ENCODE data around the gene NOTCH4. TPM values are rescaled to one million over a fixed set of nuclear protein-coding genes. Genes with fewer than 3 reads are reported as not detected.

Gene NOTCH4
- total RNA-seq, 1 experiment from 2014 or later = 5.7 TPM

DNA sequence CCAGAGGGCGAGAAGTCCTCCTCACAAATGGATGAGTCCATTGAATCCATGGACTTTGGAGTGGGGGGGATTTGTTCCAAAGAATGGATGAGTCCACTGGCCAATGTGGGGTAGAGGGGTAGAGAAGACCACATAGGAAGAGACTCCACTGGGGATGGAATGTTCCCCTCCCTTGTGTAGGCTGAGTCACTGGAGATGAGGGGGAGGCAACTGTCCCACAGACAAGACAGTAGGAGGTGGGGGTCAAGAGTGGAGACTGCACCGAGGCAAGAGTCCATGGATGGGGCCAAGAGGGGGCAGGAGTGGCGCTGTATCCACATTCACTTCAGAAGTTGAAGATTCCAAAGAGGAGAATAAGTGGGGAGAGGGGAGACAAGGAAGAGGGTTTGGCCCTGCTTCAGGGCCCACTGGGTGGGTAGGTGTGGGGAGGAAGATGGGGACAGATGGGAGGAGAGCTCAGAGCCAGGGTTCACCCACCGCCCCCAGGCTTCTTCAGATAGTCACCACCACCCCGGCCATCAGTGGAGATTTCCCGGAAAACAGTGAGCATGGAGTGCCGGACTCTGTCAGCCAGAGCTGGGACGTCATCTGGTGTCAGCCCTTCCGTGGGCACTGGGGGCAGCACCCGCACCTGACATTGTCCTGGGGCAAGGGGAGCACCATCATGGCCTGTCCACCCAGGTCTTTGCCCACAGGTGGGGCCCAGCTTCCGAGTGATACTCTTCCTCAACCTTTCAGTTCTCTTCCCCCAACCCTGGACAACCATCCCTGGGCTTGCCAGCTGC, 54.9 kb downstream of the NOTCH4 start:
- BruUV-seq (replicated peaks) = no TSS peak
- intact Hi-C loops (cut with micrococcal nuclease; ENCODE audit: unreplicated experiment) = no loop called here
- H3K27me3 Mint-ChIP-seq (ENCODE audit: unreplicated experiment) = no peaks in the 10 kb centered on the region
- CTCF ChIA-PET = no interaction called here
- no peaks in the 10 kb centered on the region for H3K9me3 Mint-ChIP-seq (ENCODE audit: low read depth, unreplicated experiment)
- H3K27ac Mint-ChIP-seq (ENCODE audit: unreplicated experiment) = no peak overlapping the region
- DNase-seq = no peak
- TF ChIP-seq, protein P1, sequence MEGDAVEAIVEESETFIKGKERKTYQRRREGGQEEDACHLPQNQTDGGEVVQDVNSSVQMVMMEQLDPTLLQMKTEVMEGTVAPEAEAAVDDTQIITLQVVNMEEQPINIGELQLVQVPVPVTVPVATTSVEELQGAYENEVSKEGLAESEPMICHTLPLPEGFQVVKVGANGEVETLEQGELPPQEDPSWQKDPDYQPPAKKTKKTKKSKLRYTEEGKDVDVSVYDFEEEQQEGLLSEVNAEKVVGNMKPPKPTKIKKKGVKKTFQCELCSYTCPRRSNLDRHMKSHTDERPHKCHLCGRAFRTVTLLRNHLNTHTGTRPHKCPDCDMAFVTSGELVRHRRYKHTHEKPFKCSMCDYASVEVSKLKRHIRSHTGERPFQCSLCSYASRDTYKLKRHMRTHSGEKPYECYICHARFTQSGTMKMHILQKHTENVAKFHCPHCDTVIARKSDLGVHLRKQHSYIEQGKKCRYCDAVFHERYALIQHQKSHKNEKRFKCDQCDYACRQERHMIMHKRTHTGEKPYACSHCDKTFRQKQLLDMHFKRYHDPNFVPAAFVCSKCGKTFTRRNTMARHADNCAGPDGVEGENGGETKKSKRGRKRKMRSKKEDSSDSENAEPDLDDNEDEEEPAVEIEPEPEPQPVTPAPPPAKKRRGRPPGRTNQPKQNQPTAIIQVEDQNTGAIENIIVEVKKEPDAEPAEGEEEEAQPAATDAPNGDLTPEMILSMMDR (IDR thresholded peaks at IDR 0.05; ENCODE audit: unreplicated experiment) = peak; percentile 28
- no peak overlapping the region for H3K4me3 Mint-ChIP-seq (ENCODE audit: low read depth, unreplicated experiment)
- H3K4me1 Mint-ChIP-seq (ENCODE audit: low read depth, unreplicated experiment) = peaks cover 16% of the 10 kb centered on the region
- peaks cover 43% of the 10 kb centered on the region for H3K36me3 Mint-ChIP-seq (ENCODE audit: insufficient read depth, unreplicated experiment)

DNA sequence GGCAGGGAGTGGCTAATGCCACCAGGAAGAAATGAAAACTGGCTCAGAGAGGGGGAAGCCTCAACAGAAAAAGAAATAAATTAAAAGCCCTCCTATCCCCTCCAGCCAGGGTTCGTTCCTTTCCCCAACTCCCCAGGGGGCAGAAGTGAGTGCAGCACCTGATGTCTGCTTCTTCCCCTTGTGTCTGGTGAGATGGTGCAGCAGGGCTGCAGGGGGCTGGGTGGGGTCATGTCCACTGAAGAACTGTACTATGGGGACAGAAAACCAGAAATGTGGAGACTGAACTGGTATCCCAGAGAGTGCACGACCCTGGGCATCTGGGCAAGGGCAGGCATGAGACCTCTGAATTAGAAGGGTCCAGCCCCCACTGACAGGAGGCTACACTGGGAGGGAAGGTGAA, 55.5 kb downstream of the NOTCH4 start:
- no peak overlapping the region for H3K27ac Mint-ChIP-seq (ENCODE audit: unreplicated experiment)
- DNase-seq = no peak
- TF ChIP-seq, protein P1 (IDR thresholded peaks at IDR 0.05; ENCODE audit: unreplicated experiment) = no peak
- H3K4me3 Mint-ChIP-seq (ENCODE audit: low read depth, unreplicated experiment) = no peak overlapping the region
- peaks cover 9% of the 10 kb centered on the region for H3K4me1 Mint-ChIP-seq (ENCODE audit: low read depth, unreplicated experiment)
- H3K9me3 Mint-ChIP-seq (ENCODE audit: low read depth, unreplicated experiment) = no peaks in the 10 kb centered on the region
- no peaks in the 10 kb centered on the region for H3K27me3 Mint-ChIP-seq (ENCODE audit: unreplicated experiment)
- TSS peak; percentile 63 for BruUV-seq (replicated peaks)
- CTCF ChIA-PET = no interaction called here
- H3K36me3 Mint-ChIP-seq (ENCODE audit: insufficient read depth, unreplicated experiment) = peaks cover 40% of the 10 kb centered on the region
- intact Hi-C loops (cut with micrococcal nuclease; ENCODE audit: unreplicated experiment) = no loop called here

GRCh38 chr6:32167761-32168262, 56.1 kb downstream of the NOTCH4 start:
- H3K27ac Mint-ChIP-seq (ENCODE audit: unreplicated experiment) = no peak overlapping the region
- no peaks in the 10 kb centered on the region for H3K27me3 Mint-ChIP-seq (ENCODE audit: unreplicated experiment)
- DNase-seq = no peak
- no peaks in the 10 kb centered on the region for H3K9me3 Mint-ChIP-seq (ENCODE audit: low read depth, unreplicated experiment)
- intact Hi-C loops (cut with micrococcal nuclease; ENCODE audit: unreplicated experiment) = no loop called here
- H3K4me3 Mint-ChIP-seq (ENCODE audit: low read depth, unreplicated experiment) = no peak overlapping the region
- H3K4me1 Mint-ChIP-seq (ENCODE audit: low read depth, unreplicated experiment) = peaks cover 4% of the 10 kb centered on the region
- TF ChIP-seq, protein P1 (IDR thresholded peaks at IDR 0.05; ENCODE audit: unreplicated experiment) = no peak
- no TSS peak for BruUV-seq (replicated peaks)
- CTCF ChIA-PET = interaction anchor here (0.7 kb wide), 1 partner anchor 337 kb away, joined by 3 read pairs; no protein-coding TSS in a partner anchor
- peaks cover 44% of the 10 kb centered on the region for H3K36me3 Mint-ChIP-seq (ENCODE audit: insufficient read depth, unreplicated experiment)

- H3K27me3 Mint-ChIP-seq (ENCODE audit: unreplicated experiment) = no peaks in the 10 kb centered on the region
- CTCF ChIA-PET = interaction anchor here (0.7 kb wide), 1 partner anchor 337 kb away, joined by 3 read pairs; no protein-coding TSS in a partner anchor
- H3K9me3 Mint-ChIP-seq (ENCODE audit: low read depth, unreplicated experiment) = no peaks in the 10 kb centered on the region
Observed at GRCh38 chr6:32167154-32167760, 56.6 kb downstream of the NOTCH4 start.

More at GRCh38 chr6:32167154-32167760, 56.6 kb downstream of the NOTCH4 start:
- H3K4me1 Mint-ChIP-seq (ENCODE audit: low read depth, unreplicated experiment) = no peaks in the 10 kb centered on the region
- no peak overlapping the region for H3K27ac Mint-ChIP-seq (ENCODE audit: unreplicated experiment)
- peaks cover 44% of the 10 kb centered on the region for H3K36me3 Mint-ChIP-seq (ENCODE audit: insufficient read depth, unreplicated experiment)
- TF ChIP-seq, protein P1 (IDR thresholded peaks at IDR 0.05; ENCODE audit: unreplicated experiment) = peak; percentile 5
- no peak for DNase-seq
- H3K4me3 Mint-ChIP-seq (ENCODE audit: low read depth, unreplicated experiment) = no peak overlapping the region
- no TSS peak for BruUV-seq (replicated peaks)
- intact Hi-C loops (cut with micrococcal nuclease; ENCODE audit: unreplicated experiment) = no loop called here

All from Calu3 (cell line).